Neuronal stem cell (in vitro differentiated cells): ENCODE measurements around the gene SLF1.

ENCODE experiments used
- DNase-seq: peaks from one replicate; pipeline ENCODE4 v3.0.0-alpha.2; 2013; ENCODE audit warnings: low spot score
- H2AFZ ChIP-seq: one replicate; pipeline ENCODE4 v1.6.1; 2013; ENCODE audit warnings: mild to moderate bottlenecking, low read length, inconsistent platforms
- H2AK5ac ChIP-seq: 2 replicates; pipeline ENCODE4 v1.6.1; 2013; ENCODE audit warnings: low read depth, mild to moderate bottlenecking, inconsistent platforms, low read length, moderate library complexity, mixed read lengths
- H2BK120ac ChIP-seq: 2 replicates; pipeline ENCODE4 v1.6.1; 2013; ENCODE audit warnings: low read depth, mild to moderate bottlenecking, inconsistent platforms, low read length, moderate library complexity, mixed read lengths
- H2BK12ac ChIP-seq: one replicate; pipeline ENCODE4 v1.6.1; 2013; ENCODE audit warnings: low read length, inconsistent platforms
- H2BK15ac ChIP-seq: 2 replicates; pipeline ENCODE4 v1.6.1; 2013; ENCODE audit warnings: mild to moderate bottlenecking, low read length, inconsistent platforms, mixed read lengths
- H2BK5ac ChIP-seq: one replicate; pipeline ENCODE4 v1.6.1; 2013; ENCODE audit warnings: inconsistent platforms, mild to moderate bottlenecking, low read length, moderate library complexity
- H3K14ac ChIP-seq: one replicate; pipeline ENCODE4 v1.6.1; 2013; ENCODE audit warnings: low read length, inconsistent platforms
- H3K18ac ChIP-seq: 2 replicates; pipeline ENCODE4 v1.6.1; 2013; ENCODE audit warnings: low read length, inconsistent platforms
- H3K23ac ChIP-seq: 2 replicates; pipeline ENCODE4 v1.6.1; 2013; ENCODE audit warnings: low read depth, mild to moderate bottlenecking, mixed read lengths, low read length, inconsistent platforms; ENCODE audit not compliant: poor library complexity
- H3K27ac ChIP-seq: replicated peaks from 3 replicates; pipeline ENCODE4 v1.5.1; 2013; ENCODE audit warnings: low read length, inconsistent platforms
- H3K27me3 ChIP-seq, 3 experiments: 2 replicates each; pipeline ENCODE4 v1.6.1; 2013; ENCODE audit warnings: low read length in 3 of 3, mild to moderate bottlenecking in 2 of 3, inconsistent platforms in 1 of 3, low read depth in 1 of 3, mixed read lengths in 1 of 3, moderate library complexity in 1 of 3; ENCODE audit not compliant: control insufficient read depth in 3 of 3, insufficient read depth in 3 of 3
- H3K36me3 ChIP-seq, 2 donors: replicated peaks in 1 of 2; 2 replicates each; pipeline ENCODE4 v1.6.1; 2013; ENCODE audit warnings: low read length in 2 of 2; ENCODE audit not compliant: control insufficient read depth in 2 of 2, insufficient read depth in 2 of 2
- H3K4ac ChIP-seq: 2 replicates; pipeline ENCODE4 v1.6.1; 2013; ENCODE audit warnings: inconsistent platforms, mild to moderate bottlenecking, low read length, moderate library complexity
- H3K4me1 ChIP-seq, 2 donors: 1 replicate in 1 of 2; 2 replicates in 1 of 2; pipeline ENCODE4 v1.6.1; 2013; ENCODE audit warnings: low read length in 2 of 2, low read depth in 1 of 2; ENCODE audit not compliant: control insufficient read depth in 2 of 2, insufficient read depth in 1 of 2
- H3K4me2 ChIP-seq: one replicate; pipeline ENCODE4 v1.6.1; 2013; ENCODE audit warnings: mild to moderate bottlenecking, low read length, inconsistent platforms; ENCODE audit not compliant: insufficient read depth, poor library complexity, severe bottlenecking
- H3K4me3 ChIP-seq, 2 donors: 2 replicates each; pipeline ENCODE4 v1.5.1; 2013; ENCODE audit warnings: low read length in 2 of 2, mild to moderate bottlenecking in 2 of 2, inconsistent platforms in 1 of 2, moderate library complexity in 1 of 2
- H3K79me1 ChIP-seq: one replicate; pipeline ENCODE4 v1.6.1; 2013; ENCODE audit warnings: low read depth, mild to moderate bottlenecking, inconsistent platforms, low read length, moderate library complexity
- H3K9ac ChIP-seq: one replicate; pipeline ENCODE4 v1.6.1; 2013; ENCODE audit warnings: mild to moderate bottlenecking, low read depth, low read length, inconsistent platforms; ENCODE audit not compliant: poor library complexity
- H3K9me3 ChIP-seq, 2 donors: replicated peaks in 1 of 2; 2 replicates each; pipeline versions ENCODE3 to v1.6.1; 2013; ENCODE audit warnings: low read length in 2 of 2, mild to moderate bottlenecking in 2 of 2, inconsistent platforms in 1 of 2, low read depth in 1 of 2, mixed read lengths in 1 of 2, moderate library complexity in 1 of 2; ENCODE audit not compliant: control insufficient read depth in 2 of 2, insufficient read depth in 1 of 2
- H4K8ac ChIP-seq: one replicate; pipeline ENCODE4 v1.6.1; 2013; ENCODE audit warnings: low read depth, mild to moderate bottlenecking, inconsistent platforms, low read length, moderate library complexity
- H4K91ac ChIP-seq: one replicate; pipeline ENCODE4 v1.6.1; 2013; ENCODE audit warnings: low read length, low read depth, mild to moderate bottlenecking, inconsistent platforms; ENCODE audit not compliant: poor library complexity
- WGBS, 2 donors: extraction: QIAGEN DNeasy Blood & Tissue Kit; methylation state at CpG; one replicate each; pipeline ENCODE4 v1.1.7; 2013; ENCODE audit warnings: missing lambda C conversion rate in 2 of 2, mixed read lengths in 1 of 2; ENCODE audit not compliant: insufficient read length in 2 of 2, insufficient replicate concordance in 1 of 2; ENCODE audit errors: extremely low coverage in 2 of 2; 5-methylcytosine and 5-hydroxymethylcytosine counted together

SLF1 gene

GRCh38 chr5:94711785-94712184, 93.3 kb downstream of the SLF1 start:
- Histone ChIP-seq H3K9me3 (no peaks in the 10 kb centered on the region), H3K14ac (no peak overlapping the region), H2AK5ac (no peak overlapping the region), H2BK5ac (no peak overlapping the region), H2BK12ac (no peak overlapping the region), H3K18ac (no peak overlapping the region), H3K36me3 (peaks cover 0 to 76% of the 10 kb centered on the region in 2 donors), H3K9ac (no peak overlapping the region), H4K91ac (no peak overlapping the region), H3K4me1 (peaks cover 4 to 6% of the 10 kb centered on the region in 2 donors), H2BK120ac (no peak overlapping the region), H3K4me2 (no peak overlapping the region), H2BK15ac (no peak overlapping the region), H3K27ac (no peak overlapping the region), H4K8ac (no peak overlapping the region), H3K79me1 (no peaks in the 10 kb centered on the region), H3K27me3 (no peaks in the 10 kb centered on the region), H3K23ac (no peak overlapping the region), H3K4me3 (no peak overlapping the region), H2AFZ (no peak overlapping the region), H3K4ac (no peak overlapping the region)
- no peak for DNase-seq

DNA sequence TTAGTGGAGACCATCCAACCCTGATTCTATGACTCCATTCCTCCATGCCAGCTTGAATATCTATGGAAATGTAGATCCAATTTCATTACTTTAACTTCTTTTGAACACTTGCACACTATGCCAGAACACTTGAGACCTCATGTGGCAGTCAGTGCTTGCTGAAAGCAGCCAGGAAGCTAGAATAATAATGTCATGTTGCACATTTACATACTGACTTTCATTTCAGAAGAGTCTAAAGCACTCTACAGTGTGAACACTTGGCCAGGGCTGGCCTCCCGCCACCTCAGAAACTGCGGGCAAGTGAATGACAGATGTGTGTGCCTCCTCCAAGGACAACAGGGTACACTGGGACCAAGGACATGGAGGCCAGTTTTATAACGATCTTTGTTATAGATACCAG, 97.3 kb downstream of the SLF1 start:
- no peak overlapping the region for H3K14ac ChIP-seq
- no peak overlapping the region for H3K4ac ChIP-seq
- no peak overlapping the region for H4K8ac ChIP-seq
- H3K9ac ChIP-seq = no peak overlapping the region
- no peak overlapping the region for H2BK5ac ChIP-seq
- peaks cover 0 to 3% of the 10 kb centered on the region in 2 donors for H3K4me1 ChIP-seq
- no peak overlapping the region for H2AK5ac ChIP-seq
- H3K4me2 ChIP-seq = no peak overlapping the region
- H2BK12ac ChIP-seq = no peak overlapping the region
- peaks cover 0 to 39% of the 10 kb centered on the region in 2 donors for H3K36me3 ChIP-seq
- H3K27ac ChIP-seq = no peak overlapping the region
- WGBS, 2 donors = no CpG with 5 or more reads among the region's 3 CpGs
- no peak overlapping the region for H3K18ac ChIP-seq
- no peak overlapping the region for H4K91ac ChIP-seq
- H2AFZ ChIP-seq = no peak overlapping the region
- no peak overlapping the region for H2BK120ac ChIP-seq
- no peaks in the 10 kb centered on the region for H3K9me3 ChIP-seq
- H3K4me3 ChIP-seq = no peak overlapping the region
- H3K23ac ChIP-seq = no peak overlapping the region
- no peaks in the 10 kb centered on the region for H3K79me1 ChIP-seq
- H3K27me3 ChIP-seq = no peaks in the 10 kb centered on the region
- DNase-seq = no peak
- no peak overlapping the region for H2BK15ac ChIP-seq

- Histone ChIP-seq H3K9me3 (no peaks in the 10 kb centered on the region), H2AK5ac (no peak overlapping the region), H3K27me3 (no peaks in the 10 kb centered on the region), H3K4me1 (peaks cover 0 to 2% of the 10 kb centered on the region in 2 donors), H3K79me1 (no peaks in the 10 kb centered on the region), H3K18ac (no peak overlapping the region), H2BK12ac (no peak overlapping the region), H2BK15ac (no peak overlapping the region), H3K23ac (no peak overlapping the region), H3K27ac (no peak overlapping the region), H2BK120ac (no peak overlapping the region), H4K8ac (no peak overlapping the region), H4K91ac (no peak overlapping the region), H3K4me2 (no peak overlapping the region), H3K4ac (no peak overlapping the region), H2BK5ac (no peak overlapping the region), H3K14ac (no peak overlapping the region), H3K9ac (no peak overlapping the region), H2AFZ (no peak overlapping the region), H3K4me3 (no peak overlapping the region), H3K36me3 (no peaks in the 10 kb centered on the region)
- WGBS, 2 donors = no CpG with 5 or more reads among the region's 1 CpG
- DNase-seq = no peak
Observed at GRCh38 chr5:94725142-94725541, 106.7 kb downstream of the SLF1 start.

GRCh38 chr5:94731471-94731870, 113.0 kb downstream of the SLF1 start:
- no peak overlapping the region for H3K18ac ChIP-seq
- DNase-seq = no peak

More at GRCh38 chr5:94731471-94731870, 113.0 kb downstream of the SLF1 start:
- Histone ChIP-seq H3K4ac (no peak overlapping the region), H3K27ac (no peak overlapping the region), H2BK120ac (no peak overlapping the region), H2BK12ac (no peak overlapping the region), H2BK15ac (no peak overlapping the region), H3K36me3 (no peaks in the 10 kb centered on the region), H3K4me2 (no peak overlapping the region), H3K9ac (no peak overlapping the region), H3K14ac (no peak overlapping the region), H3K9me3 (no peaks in the 10 kb centered on the region), H3K23ac (no peak overlapping the region), H4K91ac (no peak overlapping the region), H3K79me1 (no peaks in the 10 kb centered on the region), H2BK5ac (no peak overlapping the region), H3K4me3 (no peak overlapping the region), H2AFZ (no peak overlapping the region), H3K27me3 (no peaks in the 10 kb centered on the region), H4K8ac (no peak overlapping the region), H2AK5ac (no peak overlapping the region), H3K4me1 (peaks cover 0 to 2% of the 10 kb centered on the region in 2 donors)
- WGBS, 2 donors = no CpG with 5 or more reads among the region's 1 CpG
